AG09309 (cell line): Measurements from ENCODE around the gene LENG9.
"Not testable (repeated sequence)": the region's sequence is repeated elsewhere in the genome, so short reads cannot be mapped to it uniquely, and the experiment has no call there.

Experiments
- DNase-seq: peaks from one replicate; pipeline ENCODE4 v3.0.0-alpha.2; 2010; ENCODE audit warnings: low read depth
- H3K4me3 ChIP-seq: 2 replicates; pipeline ENCODE4 v1.5.1; 2011; ENCODE audit warnings: mild to moderate bottlenecking, low read depth, low read length, moderate library complexity; ENCODE audit not compliant: control insufficient read depth
- CTCF ChIP-seq: IDR thresholded peaks from 2 replicates; pipeline ENCODE4 v1.5.1; 2011; ENCODE audit warnings: mild to moderate bottlenecking, low read depth, low read length, inconsistent platforms; ENCODE audit not compliant: insufficient read depth, control insufficient read depth; ENCODE audit errors: missing control alignments

The LENG9 gene

GRCh38 chr19:54493967-54494585, 30.5 kb upstream of the LENG9 start:
- no peak for DNase-seq
- no peak overlapping the region for H3K4me3 ChIP-seq
- TF ChIP-seq CTCF: no peak

DNA sequence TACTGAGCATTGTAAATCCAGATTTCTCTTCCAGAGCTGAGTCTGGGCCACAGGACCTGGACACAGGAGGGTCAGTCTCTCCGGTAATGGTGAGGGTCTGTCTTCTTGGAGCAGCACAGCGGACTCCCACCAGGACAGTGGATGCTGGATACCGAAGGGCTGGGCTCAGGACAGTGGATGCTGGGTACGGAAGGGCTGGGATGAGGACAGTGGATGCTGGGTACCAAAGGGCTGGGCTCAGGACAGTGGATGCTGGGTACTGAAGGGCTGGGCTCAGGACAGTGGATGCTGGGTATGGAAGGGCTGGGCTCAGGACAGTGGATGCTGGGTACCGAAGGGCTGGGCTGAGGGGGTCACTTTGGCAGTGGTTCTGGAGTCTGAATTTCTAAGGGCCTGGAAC, 29.5 kb upstream of the LENG9 start:
- not testable (repeated sequence) for DNase-seq, H3K4me3 ChIP-seq

GRCh38 chr19:54492568-54492967, 29.0 kb upstream of the LENG9 start:
- H3K4me3 ChIP-seq: no peak overlapping the region
- no peak for TF ChIP-seq CTCF
- no peak for DNase-seq

GRCh38 chr19:54489766-54490165, 26.2 kb upstream of the LENG9 start:
- no peak for TF ChIP-seq CTCF
- no peak for DNase-seq
- no peak overlapping the region for H3K4me3 ChIP-seq

DNA sequence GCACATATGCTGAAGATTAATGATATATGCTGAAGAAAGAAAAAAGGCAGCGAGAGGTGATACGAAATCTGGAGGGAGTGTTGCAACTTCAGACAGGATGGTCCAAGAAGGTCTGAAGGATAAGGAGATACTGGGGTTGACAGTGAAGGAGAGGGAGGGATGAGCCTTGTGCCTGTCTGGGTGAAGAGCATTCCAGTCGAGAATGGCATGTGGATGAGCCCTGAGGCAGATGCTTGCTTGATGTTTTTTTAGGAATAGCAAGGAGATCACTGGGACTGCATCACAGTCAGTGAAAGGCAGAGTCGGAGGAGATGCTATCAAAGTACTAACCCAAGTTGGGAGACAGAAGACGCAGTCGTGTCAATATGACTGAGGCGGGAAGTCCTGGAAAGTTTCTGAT, 25.8 kb upstream of the LENG9 start:
- H3K4me3 ChIP-seq: no peak overlapping the region
- no peak for TF ChIP-seq CTCF
- DNase-seq: no peak

DNA sequence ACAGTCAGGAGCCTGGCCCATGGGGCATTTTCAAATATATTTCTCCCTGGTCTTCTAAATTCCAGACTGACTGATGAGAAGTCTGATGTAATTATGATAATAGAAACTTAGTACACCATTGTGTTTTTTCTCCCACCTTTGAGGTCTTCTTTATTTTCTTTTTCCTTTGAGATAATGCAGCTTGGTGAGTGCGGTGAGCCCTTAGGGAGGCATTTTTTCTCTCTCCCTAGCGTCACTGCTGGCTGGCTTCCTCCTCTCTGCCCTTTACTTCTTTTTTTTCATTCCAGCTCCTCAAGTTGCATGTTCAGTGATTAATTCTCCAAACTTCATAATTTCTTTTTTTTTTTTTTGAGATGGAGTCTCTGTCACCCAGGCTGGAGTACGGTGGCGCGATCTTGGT, 22.3 kb upstream of the LENG9 start:
- no peak for DNase-seq
- H3K4me3 ChIP-seq: no peak overlapping the region
- TF ChIP-seq CTCF: no peak

- no peak for TF ChIP-seq CTCF
- no peak for DNase-seq
- no peak overlapping the region for H3K4me3 ChIP-seq
These were observed 20.9 kb upstream of the LENG9 start for GRCh38 chr19:54484451-54484850.
